ENCODE results near the gene NPHP1. TPM values are rescaled to one million over a fixed set of nuclear protein-coding genes. Genes with fewer than 3 reads are reported as not detected.

The NPHP1 gene
- total and polyA plus RNA-seq, 12 donors, result 2.4 to 14.2 (median 5.9) TPM

- no peaks in the 10 kb centered on the region for H3K27me3 ChIP-seq
- H3K36me3 ChIP-seq (replicated peaks in 1 of 2), result no peaks in the 10 kb centered on the region
- no peak overlapping the region for H3K27ac ChIP-seq
- TF ChIP-seq POLR2A (IDR thresholded peaks at IDR 0.05), result no peak
- TF ChIP-seq CTCF (IDR thresholded peaks at IDR 0.05), result no peak
- 89 to 94% (median 93%) methylated on average over 6 of the region's 6 CpGs for WGBS, 4 donors
- no peaks in the 10 kb centered on the region for H3K4me1 ChIP-seq (replicated peaks in 1 of 2)
- H3K9me3 ChIP-seq (replicated peaks in 1 of 3), result no peaks in the 10 kb centered on the region
- H3K4me3 ChIP-seq, result no peak overlapping the region
- intact Hi-C loops (cut with DNase I), result no loop called here
- DNase-seq, result no peak
These were observed 79.7 kb downstream of the NPHP1 start for GRCh38 chr2:110124939-110125691.

DNA sequence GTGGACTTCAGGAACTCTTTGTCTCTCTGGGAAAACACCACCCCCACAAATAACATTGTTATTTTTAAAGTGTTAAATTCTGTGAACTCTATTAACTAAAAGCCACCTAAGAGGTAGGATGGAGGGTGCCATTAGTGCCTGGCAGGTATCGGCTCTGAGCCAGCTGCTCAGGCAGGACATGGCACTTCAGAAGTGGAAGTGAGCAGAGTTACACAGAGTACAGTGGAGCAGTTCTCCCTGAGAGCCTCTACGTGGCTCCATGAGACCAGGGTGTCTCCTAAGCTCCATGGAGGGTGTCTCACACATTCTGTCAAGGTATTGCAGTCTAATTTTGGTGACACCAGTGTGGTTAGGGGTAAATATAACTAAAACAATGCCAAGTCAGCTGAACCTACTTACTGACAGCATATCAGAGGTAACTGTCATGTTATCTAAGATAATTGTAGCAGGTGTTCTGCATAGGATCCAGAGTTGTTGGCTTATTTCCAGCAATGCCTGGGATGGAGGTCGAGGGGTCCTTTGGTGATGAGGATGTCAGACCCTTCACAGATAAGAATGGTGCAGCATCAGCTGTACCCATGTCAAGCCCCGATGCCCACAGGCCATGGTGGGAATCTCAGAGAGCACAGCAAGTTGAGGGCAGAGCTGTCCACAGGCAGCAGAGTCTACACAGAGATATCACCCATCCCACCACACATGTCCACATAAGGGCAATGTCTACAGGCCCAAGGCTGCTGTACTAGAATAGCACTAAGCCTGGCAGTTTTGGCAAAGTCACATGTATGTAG, 80.6 kb downstream of the NPHP1 start:
- Histone ChIP-seq H3K27ac (no peak overlapping the region), H3K4me1 (replicated peaks in 1 of 2) (no peaks in the 10 kb centered on the region), H3K4me3 (no peak overlapping the region), H3K9me3 (replicated peaks in 1 of 3) (no peaks in the 10 kb centered on the region), H3K36me3 (replicated peaks in 1 of 2) (no peaks in the 10 kb centered on the region), H3K27me3 (peaks cover 1% of the 10 kb centered on the region)
- DNase-seq, result no peak
- TF ChIP-seq CTCF (IDR thresholded peaks at IDR 0.05), result no peak
- TF ChIP-seq POLR2A (IDR thresholded peaks at IDR 0.05), result no peak
- intact Hi-C loops (cut with DNase I), result no loop called here
- WGBS, 4 donors, result 90 to 97% (median 91%) methylated on average over 4 of the region's 4 CpGs

- DNase-seq, result no peak
- WGBS, 4 donors, result 90 to 95% (median 92%) methylated on average over 3 of the region's 3 CpGs
- intact Hi-C loops (cut with DNase I), result no loop called here
These were observed 83.2 kb downstream of the NPHP1 start for GRCh38 chr2:110121592-110121991.

More at GRCh38 chr2:110121592-110121991, 83.2 kb downstream of the NPHP1 start:
- no peak for TF ChIP-seq CTCF (IDR thresholded peaks at IDR 0.05)
- no peak for TF ChIP-seq POLR2A (IDR thresholded peaks at IDR 0.05)
- Histone ChIP-seq H3K36me3 (replicated peaks in 1 of 2) (no peaks in the 10 kb centered on the region), H3K4me3 (no peak overlapping the region), H3K9me3 (replicated peaks in 1 of 3) (no peaks in the 10 kb centered on the region), H3K27me3 (peaks cover 9% of the 10 kb centered on the region), H3K4me1 (replicated peaks in 1 of 2) (no peaks in the 10 kb centered on the region), H3K27ac (no peak overlapping the region)
